GM12878 (cell line): ENCODE data around the gene BNIP1. TPM values are rescaled to one million over a fixed set of nuclear protein-coding genes. Genes with fewer than 3 reads are reported as not detected.

Experiments
- ASH2L ChIP-seq: fragments of 300-600, 200-600 bp; sonication (generic); IDR thresholded peaks from 2 replicates; pipeline ENCODE4 v1.6.1; 2017; ENCODE audit warnings: low read depth, mild to moderate bottlenecking, borderline replicate concordance
- CBFB ChIP-seq: IDR thresholded peaks from 2 replicates; pipeline ENCODE4 v1.6.1; 2016; ENCODE audit warnings: antibody characterized with exemption, low read depth
- EED ChIP-seq: sonication (generic); IDR thresholded peaks from 2 replicates; pipeline ENCODE4 v1.6.1; 2016; ENCODE audit warnings: antibody characterized with exemption, low read depth
- HDAC6 ChIP-seq: fragments of 200-600 bp; sonication (generic); IDR thresholded peaks from one replicate; pipeline ENCODE4 v1.8.0; 2017; ENCODE audit warnings: antibody characterized with exemption; ENCODE audit not compliant: unreplicated experiment
- HDGF ChIP-seq: fragments of 450-650 bp; IDR thresholded peaks from 2 replicates; pipeline ENCODE4 v1.6.1; 2016; ENCODE audit warnings: antibody characterized with exemption
- KDM1A ChIP-seq: fragments of 200-600 bp; sonication (generic); IDR thresholded peaks from 2 replicates; pipeline ENCODE4 v1.6.1; 2016; ENCODE audit warnings: borderline replicate concordance
- MEF2B ChIP-seq: fragments of 450-650 bp; IDR thresholded peaks from 2 replicates; pipeline ENCODE4 v1.6.1; 2018; ENCODE audit warnings: mild to moderate bottlenecking, moderate library complexity; ENCODE audit not compliant: partially characterized antibody, poor library complexity, severe bottlenecking
- NFYA ChIP-seq: IDR thresholded peaks from 2 replicates; pipeline ENCODE4 v1.6.1; 2011; ENCODE audit warnings: low read depth, mild to moderate bottlenecking, low read length, improper control_type of control experiment, borderline replicate concordance
- NR2C1 ChIP-seq: fragments of 450-650 bp; IDR thresholded peaks from 2 replicates; pipeline ENCODE4 v1.6.1; 2017; ENCODE audit warnings: antibody characterized with exemption, mild to moderate bottlenecking, moderate library complexity
- NR2F1 ChIP-seq: fragments of 450-650 bp; conservative IDR thresholded peaks from 2 replicates; pipeline ENCODE4 v1.6.1; 2017; ENCODE audit warnings: mild to moderate bottlenecking
- POLR2A ChIP-seq: IDR thresholded peaks from 2 replicates; pipeline ENCODE4 v1.6.1; 2011; ENCODE audit warnings: low read depth, mild to moderate bottlenecking, low read length
- POU2F2 ChIP-seq: IDR thresholded peaks from 3 replicates; pipeline ENCODE4 v1.6.1; 2011; ENCODE audit warnings: low read depth, mild to moderate bottlenecking, low read length, borderline replicate concordance
- SREBF1 ChIP-seq: IDR thresholded peaks from 2 replicates; pipeline ENCODE4 v1.6.1; 2012; ENCODE audit warnings: mild to moderate bottlenecking, low read length
- STAT1 ChIP-seq: fragments of 450-650 bp; conservative IDR thresholded peaks from 2 replicates; pipeline ENCODE4 v1.6.1; 2014; ENCODE audit warnings: antibody characterized with exemption, mild to moderate bottlenecking
- TARDBP ChIP-seq: IDR thresholded peaks from 2 replicates; pipeline ENCODE4 v1.6.1; 2016; ENCODE audit warnings: borderline replicate concordance
- TCF3 ChIP-seq: IDR thresholded peaks from 2 replicates; pipeline ENCODE4 v1.6.1; 2012; ENCODE audit warnings: low read depth, mild to moderate bottlenecking, low read length, borderline replicate concordance; ENCODE audit not compliant: insufficient read depth
- WRNIP1 ChIP-seq: IDR thresholded peaks from 2 replicates; pipeline ENCODE4 v1.6.1; 2011; ENCODE audit warnings: low read depth, low read length, improper control_type of control experiment, borderline replicate concordance
- YY1 ChIP-seq: IDR thresholded peaks from 2 replicates; pipeline ENCODE4 v1.6.1; 2011; ENCODE audit warnings: low read depth, mild to moderate bottlenecking, low read length
- ZNF217 ChIP-seq: fragments of 450-650 bp; IDR thresholded peaks from 2 replicates; pipeline ENCODE4 v1.6.1; 2017; ENCODE audit warnings: antibody characterized with exemption, mild to moderate bottlenecking
- ZNF622 ChIP-seq: fragments of 450-650 bp; IDR thresholded peaks from 2 replicates; pipeline ENCODE4 v1.6.1; 2017; ENCODE audit warnings: mild to moderate bottlenecking, inconsistent platforms
- polyA plus RNA-seq, 11 experiments: library from polyadenylated mRNA; depleted of rRNA in 4 of 11; unstranded in 6 of 11; stranded (reverse) in 5 of 11; fragments of >200 nt; fragmentation: Nextera tagmentation in 4 of 11; fragmentation: Illumina TruSeq in 1 of 11; extraction: Ambion mirVana in 4 of 11; extraction: Trizol in 1 of 11; gene quantifications; 1 replicate in 1 of 11; 2 replicates in 10 of 11; pipeline versions ENCODE4 v1.2.1 to v1.2.3, GENCODE V29; 2011 to 2016; ENCODE audit warnings: inconsistent platforms in 2 of 11, missing spikeins in 2 of 11, low read depth in 1 of 11
- total RNA-seq, 4 experiments: library from RNA; depleted of rRNA in 3 of 4; stranded (reverse); fragments of >200 nt in 3 of 4; fragmentation: Illumina TruSeq in 1 of 4; extraction: Trizol in 1 of 4; gene quantifications; 2 replicates each; pipeline versions ENCODE4 v1.2.1 to v1.2.3, GENCODE V29; 2013 to 2021
- TF ChIP-seq, protein P1 (sequence below): IDR thresholded peaks from 2 replicates; pipeline ENCODE4 v1.6.1; 2012; ENCODE audit warnings: low read length, inconsistent platforms
- TF ChIP-seq, protein P2 (sequence below): IDR thresholded peaks from 2 replicates; pipeline ENCODE4 v1.6.1; 2011; ENCODE audit warnings: low read depth, mild to moderate bottlenecking, low read length, moderate library complexity, borderline replicate concordance; ENCODE audit errors: extremely low read depth
- TF ChIP-seq, protein P3 (sequence below): fragments of 450-650 bp; IDR thresholded peaks from 2 replicates; pipeline ENCODE4 v1.6.1; 2017; ENCODE audit warnings: antibody characterized with exemption, mild to moderate bottlenecking, moderate library complexity
- TF ChIP-seq, protein P4 (sequence below): fragments of 450-650 bp; IDR thresholded peaks from 2 replicates; pipeline ENCODE4 v1.6.1; 2017; ENCODE audit warnings: mild to moderate bottlenecking, low read depth, inconsistent platforms; ENCODE audit not compliant: poor library complexity, severe bottlenecking

Gene BNIP1
- total and polyA plus RNA-seq, 10 of the 15 experiments (the other 5 are each of a cell fraction or from before 2014, with no cell fraction given) = 20.5 to 62.5 (median 27.4) TPM

DNA sequence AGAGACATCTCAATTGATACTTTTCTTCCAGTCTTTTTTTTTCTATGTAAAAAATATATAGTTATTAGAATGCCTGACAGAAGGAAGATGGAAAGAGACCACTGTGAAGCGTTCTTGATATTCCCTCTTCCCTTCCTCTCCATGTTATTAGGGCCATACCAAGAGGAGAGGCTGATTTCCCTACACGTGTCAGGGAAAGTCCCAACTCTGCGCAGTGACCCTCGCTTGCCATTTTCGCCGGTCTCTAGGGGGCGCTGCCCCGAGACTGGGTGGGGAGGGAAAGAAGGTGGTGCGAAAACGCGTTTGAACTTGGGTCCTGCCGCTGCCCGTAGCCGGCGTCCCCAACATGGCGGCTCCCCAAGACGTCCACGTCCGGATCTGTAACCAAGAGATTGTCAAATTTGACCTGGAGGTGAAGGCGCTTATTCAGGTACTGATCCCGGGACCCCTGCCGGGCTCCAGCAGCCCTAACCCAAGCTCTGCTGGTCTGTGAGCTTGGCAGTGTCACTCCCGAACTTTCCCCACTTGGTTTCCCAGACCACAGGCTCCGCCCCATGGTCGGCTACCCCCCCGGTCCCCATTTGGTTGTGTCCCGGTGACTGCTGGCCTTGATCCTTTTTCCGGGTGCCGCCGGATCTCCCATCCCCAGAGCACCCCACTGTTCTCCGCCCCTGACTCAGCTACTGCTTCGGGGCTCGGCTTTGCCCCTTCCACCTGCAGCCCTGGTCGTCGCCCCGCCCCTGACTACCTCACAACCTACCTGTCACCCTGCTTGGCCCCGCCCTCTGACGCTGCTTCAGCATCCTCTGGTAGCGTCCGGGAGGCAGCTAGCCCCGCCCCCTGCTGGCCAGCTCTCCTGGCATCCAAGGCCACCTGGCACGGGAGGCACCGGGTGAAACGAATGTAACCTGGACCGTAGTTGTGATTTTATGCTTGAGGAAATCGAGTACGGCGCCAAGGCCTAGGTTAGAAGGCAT, at the start of gene BNIP1 (continued):
- peak; percentile 91 for TF ChIP-seq POU2F2
- TF ChIP-seq, protein P1, sequence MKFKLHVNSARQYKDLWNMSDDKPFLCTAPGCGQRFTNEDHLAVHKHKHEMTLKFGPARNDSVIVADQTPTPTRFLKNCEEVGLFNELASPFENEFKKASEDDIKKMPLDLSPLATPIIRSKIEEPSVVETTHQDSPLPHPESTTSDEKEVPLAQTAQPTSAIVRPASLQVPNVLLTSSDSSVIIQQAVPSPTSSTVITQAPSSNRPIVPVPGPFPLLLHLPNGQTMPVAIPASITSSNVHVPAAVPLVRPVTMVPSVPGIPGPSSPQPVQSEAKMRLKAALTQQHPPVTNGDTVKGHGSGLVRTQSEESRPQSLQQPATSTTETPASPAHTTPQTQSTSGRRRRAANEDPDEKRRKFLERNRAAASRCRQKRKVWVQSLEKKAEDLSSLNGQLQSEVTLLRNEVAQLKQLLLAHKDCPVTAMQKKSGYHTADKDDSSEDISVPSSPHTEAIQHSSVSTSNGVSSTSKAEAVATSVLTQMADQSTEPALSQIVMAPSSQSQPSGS = no peak
- TF ChIP-seq, protein P2, sequence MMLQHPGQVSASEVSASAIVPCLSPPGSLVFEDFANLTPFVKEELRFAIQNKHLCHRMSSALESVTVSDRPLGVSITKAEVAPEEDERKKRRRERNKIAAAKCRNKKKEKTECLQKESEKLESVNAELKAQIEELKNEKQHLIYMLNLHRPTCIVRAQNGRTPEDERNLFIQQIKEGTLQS = peak; percentile 62; the same call in 1 of the 2 replicates
- 0 out of 2 replicates have a peak, but pooled peaks have one; percentile 78 for TF ChIP-seq TARDBP
- no peak for TF ChIP-seq KDM1A
- TF ChIP-seq EED = peak; percentile 69; the same call in 1 of the 2 replicates
- TF ChIP-seq ZNF217 = no peak
- TF ChIP-seq ZNF622 = no peak
- TF ChIP-seq HDAC6 = no peak
- TF ChIP-seq SREBF1 = no peak
- no peak for TF ChIP-seq TCF3
- TF ChIP-seq NFYA = no peak
- peak; percentile 100 for TF ChIP-seq YY1
- TF ChIP-seq STAT1 = peak; percentile 98
- peak; percentile 61; the same call in 1 of the 2 replicates for TF ChIP-seq NR2C1
- peak; percentile 93 for TF ChIP-seq CBFB
- no peak for TF ChIP-seq WRNIP1
- peak; percentile 75 for TF ChIP-seq NR2F1
- TF ChIP-seq MEF2B = peak; percentile 62
- peak; percentile 79 for TF ChIP-seq POLR2A
- TF ChIP-seq HDGF = peak; percentile 91
- TF ChIP-seq, protein P3, sequence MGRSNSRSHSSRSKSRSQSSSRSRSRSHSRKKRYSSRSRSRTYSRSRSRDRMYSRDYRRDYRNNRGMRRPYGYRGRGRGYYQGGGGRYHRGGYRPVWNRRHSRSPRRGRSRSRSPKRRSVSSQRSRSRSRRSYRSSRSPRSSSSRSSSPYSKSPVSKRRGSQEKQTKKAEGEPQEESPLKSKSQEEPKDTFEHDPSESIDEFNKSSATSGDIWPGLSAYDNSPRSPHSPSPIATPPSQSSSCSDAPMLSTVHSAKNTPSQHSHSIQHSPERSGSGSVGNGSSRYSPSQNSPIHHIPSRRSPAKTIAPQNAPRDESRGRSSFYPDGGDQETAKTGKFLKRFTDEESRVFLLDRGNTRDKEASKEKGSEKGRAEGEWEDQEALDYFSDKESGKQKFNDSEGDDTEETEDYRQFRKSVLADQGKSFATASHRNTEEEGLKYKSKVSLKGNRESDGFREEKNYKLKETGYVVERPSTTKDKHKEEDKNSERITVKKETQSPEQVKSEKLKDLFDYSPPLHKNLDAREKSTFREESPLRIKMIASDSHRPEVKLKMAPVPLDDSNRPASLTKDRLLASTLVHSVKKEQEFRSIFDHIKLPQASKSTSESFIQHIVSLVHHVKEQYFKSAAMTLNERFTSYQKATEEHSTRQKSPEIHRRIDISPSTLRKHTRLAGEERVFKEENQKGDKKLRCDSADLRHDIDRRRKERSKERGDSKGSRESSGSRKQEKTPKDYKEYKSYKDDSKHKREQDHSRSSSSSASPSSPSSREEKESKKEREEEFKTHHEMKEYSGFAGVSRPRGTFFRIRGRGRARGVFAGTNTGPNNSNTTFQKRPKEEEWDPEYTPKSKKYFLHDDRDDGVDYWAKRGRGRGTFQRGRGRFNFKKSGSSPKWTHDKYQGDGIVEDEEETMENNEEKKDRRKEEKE = no peak
- TF ChIP-seq, protein P4, sequence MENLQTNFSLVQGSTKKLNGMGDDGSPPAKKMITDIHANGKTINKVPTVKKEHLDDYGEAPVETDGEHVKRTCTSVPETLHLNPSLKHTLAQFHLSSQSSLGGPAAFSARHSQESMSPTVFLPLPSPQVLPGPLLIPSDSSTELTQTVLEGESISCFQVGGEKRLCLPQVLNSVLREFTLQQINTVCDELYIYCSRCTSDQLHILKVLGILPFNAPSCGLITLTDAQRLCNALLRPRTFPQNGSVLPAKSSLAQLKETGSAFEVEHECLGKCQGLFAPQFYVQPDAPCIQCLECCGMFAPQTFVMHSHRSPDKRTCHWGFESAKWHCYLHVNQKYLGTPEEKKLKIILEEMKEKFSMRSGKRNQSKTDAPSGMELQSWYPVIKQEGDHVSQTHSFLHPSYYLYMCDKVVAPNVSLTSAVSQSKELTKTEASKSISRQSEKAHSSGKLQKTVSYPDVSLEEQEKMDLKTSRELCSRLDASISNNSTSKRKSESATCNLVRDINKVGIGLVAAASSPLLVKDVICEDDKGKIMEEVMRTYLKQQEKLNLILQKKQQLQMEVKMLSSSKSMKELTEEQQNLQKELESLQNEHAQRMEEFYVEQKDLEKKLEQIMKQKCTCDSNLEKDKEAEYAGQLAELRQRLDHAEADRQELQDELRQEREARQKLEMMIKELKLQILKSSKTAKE = peak; percentile 81
- TF ChIP-seq ASH2L = peak; percentile 95; the same call in 1 of the 2 replicates
